ENCODE results near the gene XYLT1. TPM values are rescaled to one million over a fixed set of nuclear protein-coding genes. Genes with fewer than 3 reads are reported as not detected.

XYLT1 gene
- total RNA-seq, 1 experiment from 2014 or later = 1.7 TPM

GRCh38 chr16:17476414-17477259, 5.9 kb upstream of the XYLT1 start:
- Histone ChIP-seq H3K4me2 (no peak overlapping the region), H3K4me1 (replicated peaks; ENCODE audit: insufficient read depth) (no peaks in the 10 kb centered on the region), H3K36me3 (ENCODE audit: low read depth) (no peaks in the 10 kb centered on the region), H3K9me2 (ENCODE audit: insufficient read depth) (no peaks in the 10 kb centered on the region), H4K20me1 (ENCODE audit: insufficient read depth) (no peaks in the 10 kb centered on the region), H3K27me3 (ENCODE audit: insufficient read depth, low read depth) (peaks cover 16% of the 10 kb centered on the region), H3K27ac (no peak overlapping the region), H3K4me3 (no peak overlapping the region), H3K9me3 (ENCODE audit: insufficient read depth, low read depth) (no peaks in the 10 kb centered on the region), H2AFZ (no peak overlapping the region), H3K79me2 (ENCODE audit: low read depth) (no peaks in the 10 kb centered on the region), H3F3A (ENCODE audit: insufficient read depth, low read depth) (no peaks in the 10 kb centered on the region)
- intact Hi-C loops (cut with micrococcal nuclease; ENCODE audit: unreplicated experiment) = loop anchor here (1.0 kb wide), 1 partner anchor 103 kb away; no protein-coding TSS in a partner anchor
- no TSS peak for BruUV-seq (replicated peaks)
- TF ChIP-seq CTCF (conservative IDR thresholded peaks at IDR 0.05) (peak; percentile 53; the same call in 1 of the 2 replicates), EZH2 (IDR thresholded peaks at IDR 0.05; ENCODE audit: low read depth) (no peak)
- CTCF ChIA-PET = interaction anchor here (1.0 kb wide), 1 partner anchor 103 kb away, joined by 4 read pairs; no protein-coding TSS in a partner anchor
- POLR2A ChIA-PET (ENCODE audit: unreplicated experiment) = no interaction called here
- DNase-seq = peak in 1 of 2 experiments; percentile 27

- Histone ChIP-seq H3F3A (ENCODE audit: insufficient read depth, low read depth) (no peaks in the 10 kb centered on the region), H3K27ac (no peak overlapping the region), H3K27me3 (ENCODE audit: insufficient read depth, low read depth) (peaks cover 20% of the 10 kb centered on the region), H2AFZ (no peak overlapping the region), H3K9me3 (ENCODE audit: insufficient read depth, low read depth) (no peaks in the 10 kb centered on the region), H3K9me2 (ENCODE audit: insufficient read depth) (no peaks in the 10 kb centered on the region), H3K4me1 (replicated peaks; ENCODE audit: insufficient read depth) (no peaks in the 10 kb centered on the region), H4K20me1 (ENCODE audit: insufficient read depth) (no peaks in the 10 kb centered on the region), H3K79me2 (ENCODE audit: low read depth) (no peaks in the 10 kb centered on the region), H3K36me3 (ENCODE audit: low read depth) (no peaks in the 10 kb centered on the region), H3K4me2 (no peak overlapping the region), H3K4me3 (no peak overlapping the region)
- DNase-seq = no peak
- intact Hi-C loops (cut with micrococcal nuclease; ENCODE audit: unreplicated experiment) = no loop called here
- POLR2A ChIA-PET (ENCODE audit: unreplicated experiment) = no interaction called here
- TF ChIP-seq EZH2 (IDR thresholded peaks at IDR 0.05; ENCODE audit: low read depth) (no peak), CTCF (conservative IDR thresholded peaks at IDR 0.05) (no peak)
- CTCF ChIA-PET = no interaction called here
- no TSS peak for BruUV-seq (replicated peaks)
Measured at GRCh38 chr16:17475104-17475503, 4.3 kb upstream of the XYLT1 start.

- no peaks in the 10 kb centered on the region for H3K9me2 ChIP-seq (ENCODE audit: insufficient read depth)
- H3K4me2 ChIP-seq = no peak overlapping the region
- no peaks in the 10 kb centered on the region for H3F3A ChIP-seq (ENCODE audit: insufficient read depth, low read depth)
- H4K20me1 ChIP-seq (ENCODE audit: insufficient read depth) = no peaks in the 10 kb centered on the region
- H3K4me1 ChIP-seq (replicated peaks; ENCODE audit: insufficient read depth) = no peaks in the 10 kb centered on the region
- H3K79me2 ChIP-seq (ENCODE audit: low read depth) = no peaks in the 10 kb centered on the region
- no peak for DNase-seq
- no peak overlapping the region for H3K4me3 ChIP-seq
- no peaks in the 10 kb centered on the region for H3K9me3 ChIP-seq (ENCODE audit: insufficient read depth, low read depth)
- no peak overlapping the region for H2AFZ ChIP-seq
- no peak overlapping the region for H3K27ac ChIP-seq
- no TSS peak for BruUV-seq (replicated peaks)
- ChIA-PET CTCF (no interaction called here), POLR2A (ENCODE audit: unreplicated experiment) (no interaction called here)
- peaks cover 21% of the 10 kb centered on the region for H3K27me3 ChIP-seq (ENCODE audit: insufficient read depth, low read depth)
- no peaks in the 10 kb centered on the region for H3K36me3 ChIP-seq (ENCODE audit: low read depth)
- intact Hi-C loops (cut with micrococcal nuclease; ENCODE audit: unreplicated experiment) = no loop called here
- TF ChIP-seq CTCF (conservative IDR thresholded peaks at IDR 0.05) (no peak), EZH2 (IDR thresholded peaks at IDR 0.05; ENCODE audit: low read depth) (no peak)
Measured at GRCh38 chr16:17474572-17474971, 3.8 kb upstream of the XYLT1 start.

All from PC-9 (cell line).